Spleen (tissue), 11 donors: Measurements from ENCODE around the gene SNRPD3. TPM values are rescaled to one million over a fixed set of nuclear protein-coding genes. Genes with fewer than 3 reads are reported as not detected.

ENCODE experiments used
- DNase-seq: peaks from one replicate; pipeline ENCODE4 v3.0.0-alpha.2; 2020
- H3K27ac ChIP-seq, 8 donors: fragments of 200-600 bp; sonication (generic) in 7 of 8; 1 replicate in 4 of 8; 2 replicates in 4 of 8; pipeline versions ENCODE4 v1.5.0 to v1.8.0; 2016 to 2021; ENCODE audit warnings: inconsistent platforms in 4 of 8, mild to moderate bottlenecking in 4 of 8, moderate library complexity in 1 of 8
- H3K27me3 ChIP-seq, 7 donors: fragments of 200-600 bp; sonication (generic) in 6 of 7; replicated peaks in 1 of 7; 1 replicate in 4 of 7; 2 replicates in 3 of 7; pipeline versions ENCODE4 v1.5.0 to v1.8.0; 2016 to 2021; ENCODE audit warnings: inconsistent platforms in 3 of 7, mild to moderate bottlenecking in 1 of 7
- H3K36me3 ChIP-seq, 6 donors: fragments of 200-600 bp; sonication (generic) in 5 of 6; 1 replicate in 4 of 6; 2 replicates in 2 of 6; pipeline versions ENCODE4 v1.5.0 to v1.8.0; 2016 to 2021; ENCODE audit warnings: inconsistent platforms in 2 of 6
- H3K4me1 ChIP-seq, 6 donors: fragments of 200-600 bp; sonication (generic) in 5 of 6; 1 replicate in 3 of 6; 2 replicates in 3 of 6; pipeline versions ENCODE4 v1.5.0 to v1.8.0; 2016 to 2021; ENCODE audit warnings: inconsistent platforms in 3 of 6
- H3K4me3 ChIP-seq, 8 donors: fragments of 200-600 bp; sonication (generic) in 7 of 8; 1 replicate in 4 of 8; 2 replicates in 4 of 8; pipeline versions ENCODE4 v1.5.0 to v1.8.0; 2016 to 2021; ENCODE audit warnings: inconsistent platforms in 4 of 8, mild to moderate bottlenecking in 4 of 8, moderate library complexity in 2 of 8
- H3K9me3 ChIP-seq, 8 donors: fragments of 200-600 bp; sonication (generic) in 7 of 8; 1 replicate in 4 of 8; 2 replicates in 4 of 8; pipeline versions ENCODE4 v1.5.0 to v1.8.0; 2016 to 2021; ENCODE audit warnings: inconsistent platforms in 4 of 8
- POLR2A ChIP-seq, 3 donors: fragments of 450-650 bp; IDR thresholded peaks; one replicate each; pipeline ENCODE4 v1.5.1; 2017; ENCODE audit warnings: antibody characterized with exemption in 3 of 3, mild to moderate bottlenecking in 1 of 3
- POLR2AphosphoS5 ChIP-seq, 3 donors: sonication (generic); formaldehyde crosslinking; IDR thresholded peaks; one replicate each; pipeline ENCODE4 v1.5.1; 2017; ENCODE audit warnings: antibody characterized with exemption in 3 of 3
- WGBS, 5 donors: extraction: QIAGEN DNeasy Blood & Tissue Kit in 3 of 5; methylation state at CpG; one replicate each; pipeline versions ENCODE4 v1.1.5 to v1.1.7; 2013 to 2018; 5-methylcytosine and 5-hydroxymethylcytosine counted together
- intact Hi-C: fragments of 100-400 bp; cut with DNase I; formaldehyde crosslinking; loops from one replicate; pipeline ENCODE4 v1.15.0; 2023; ENCODE audit warnings: low total_unique reads
- polyA plus RNA-seq, 3 donors: library from polyadenylated mRNA; stranded (reverse); fragments of 200-250 nt; gene quantifications; one replicate each; pipeline ENCODE4 v1.2.1, GENCODE V29; 2013
- total RNA-seq, 7 donors: library from RNA; depleted of rRNA in 3 of 7; stranded (reverse); fragments of >200 nt in 3 of 7; fragmentation: NEBNext Ultra II Directional in 4 of 7; extraction: Animal tissue kit (Norgen Biotek cat#: 25700) in 4 of 7; gene quantifications; one replicate each; pipeline versions ENCODE4 v1.1.0 to v1.2.1, GENCODE V29; 2016 to 2021
- TF ChIP-seq, protein P1 (sequence below), 11 experiments: fragments of 200-600 bp in 7 of 11; fragments of 450-650 bp in 4 of 11; sonication (generic) in 4 of 11; IDR thresholded peaks in 8 of 11; conservative IDR thresholded peaks in 3 of 11; 1 replicate in 7 of 11; 2 replicates in 4 of 11; pipeline versions ENCODE4 v1.4.0 to v1.8.0; 2016 to 2021; ENCODE audit warnings: antibody characterized with exemption in 11 of 11, inconsistent platforms in 4 of 11, mild to moderate bottlenecking in 1 of 11
- donor health status: healthy with polysubstance abuse.
- donor health status: DM: no; HTN: no; CAD: no; lungs with moderate emphysema.
- donor health status: DM: no; HTN: no; CAD: no.
- donor health status: Bipolar disorder and iron deficiency.
- donor health status: healthy.
- donor health status: DM: no; HTN: no; CAD: no.
- donor health status: DM: yes; HTN: yes; CAD: no.

The SNRPD3 gene
- total and polyA plus RNA-seq, 10 donors = 52.0 to 142 (median 92.5) TPM

DNA sequence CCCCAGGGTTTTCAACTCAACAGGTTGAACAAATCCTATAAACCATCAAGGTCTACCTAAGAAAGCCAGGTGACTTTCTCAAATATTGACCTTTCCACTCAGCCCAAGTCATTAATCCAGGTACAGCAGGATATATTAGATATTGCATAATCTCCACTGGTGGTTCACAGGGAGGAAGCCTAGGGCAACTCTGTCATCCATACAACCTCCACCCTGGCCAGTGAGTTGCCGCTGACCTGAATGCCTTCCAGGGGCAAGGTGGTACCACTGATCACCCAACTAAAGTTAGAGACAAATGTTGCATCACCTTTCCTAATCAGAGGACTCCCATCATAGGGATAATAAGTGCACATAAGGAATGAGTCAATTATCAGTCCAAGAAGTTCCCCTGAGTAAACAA lies 23.7 kb upstream of the SNRPD3 start:
- DNase-seq = no peak
- WGBS, 5 donors = 91 to 100% (median 93%) methylated on average over 1 of the region's 1 CpG
- Histone ChIP-seq H3K4me1 (no peaks in the 10 kb centered on the region), H3K9me3 (no peaks in the 10 kb centered on the region), H3K36me3 (peaks cover 0 to 19% (median 0%) of the 10 kb centered on the region in 6 donors), H3K4me3 (no peak overlapping the region), H3K27me3 (no peaks in the 10 kb centered on the region), H3K27ac (no peak overlapping the region)
- TF ChIP-seq, protein P1, sequence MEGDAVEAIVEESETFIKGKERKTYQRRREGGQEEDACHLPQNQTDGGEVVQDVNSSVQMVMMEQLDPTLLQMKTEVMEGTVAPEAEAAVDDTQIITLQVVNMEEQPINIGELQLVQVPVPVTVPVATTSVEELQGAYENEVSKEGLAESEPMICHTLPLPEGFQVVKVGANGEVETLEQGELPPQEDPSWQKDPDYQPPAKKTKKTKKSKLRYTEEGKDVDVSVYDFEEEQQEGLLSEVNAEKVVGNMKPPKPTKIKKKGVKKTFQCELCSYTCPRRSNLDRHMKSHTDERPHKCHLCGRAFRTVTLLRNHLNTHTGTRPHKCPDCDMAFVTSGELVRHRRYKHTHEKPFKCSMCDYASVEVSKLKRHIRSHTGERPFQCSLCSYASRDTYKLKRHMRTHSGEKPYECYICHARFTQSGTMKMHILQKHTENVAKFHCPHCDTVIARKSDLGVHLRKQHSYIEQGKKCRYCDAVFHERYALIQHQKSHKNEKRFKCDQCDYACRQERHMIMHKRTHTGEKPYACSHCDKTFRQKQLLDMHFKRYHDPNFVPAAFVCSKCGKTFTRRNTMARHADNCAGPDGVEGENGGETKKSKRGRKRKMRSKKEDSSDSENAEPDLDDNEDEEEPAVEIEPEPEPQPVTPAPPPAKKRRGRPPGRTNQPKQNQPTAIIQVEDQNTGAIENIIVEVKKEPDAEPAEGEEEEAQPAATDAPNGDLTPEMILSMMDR (IDR thresholded peaks at IDR 0.05 in 8 of 11, conservative IDR thresholded peaks at IDR 0.05 in 3 of 11) = no peak
- TF ChIP-seq POLR2AphosphoS5 (IDR thresholded peaks at IDR 0.05) (no peak), POLR2A (IDR thresholded peaks at IDR 0.05) (no peak)
- intact Hi-C loops = no loop called here

GRCh38 chr22:24535348-24535747 lies 20.5 kb upstream of the SNRPD3 start:
- intact Hi-C loops = no loop called here
- Histone ChIP-seq H3K27ac (no peak overlapping the region), H3K9me3 (no peaks in the 10 kb centered on the region), H3K4me1 (peaks cover 0 to 1% (median 0%) of the 10 kb centered on the region in 6 donors), H3K4me3 (no peak overlapping the region), H3K36me3 (peaks cover 0 to 43% (median 10%) of the 10 kb centered on the region in 6 donors), H3K27me3 (no peaks in the 10 kb centered on the region)
- TF ChIP-seq POLR2A (IDR thresholded peaks at IDR 0.05) (no peak), POLR2AphosphoS5 (IDR thresholded peaks at IDR 0.05) (no peak)
- TF ChIP-seq, protein P1 (IDR thresholded peaks at IDR 0.05 in 8 of 11, conservative IDR thresholded peaks at IDR 0.05 in 3 of 11) = no peak
- whole genome bisulfite sequencing, 5 donors = 93 to 100% (median 98%) methylated on average over 4 of the region's 4 CpGs
- DNase-seq = no peak

- Histone ChIP-seq H3K4me3 (no peak overlapping the region), H3K27ac (no peak overlapping the region), H3K27me3 (no peaks in the 10 kb centered on the region), H3K4me1 (peaks cover 0 to 9% (median 0%) of the 10 kb centered on the region in 6 donors), H3K9me3 (no peaks in the 10 kb centered on the region), H3K36me3 (peaks cover 0 to 50% (median 17%) of the 10 kb centered on the region in 6 donors)
- intact Hi-C loops = no loop called here
- WGBS, 5 donors = 83 to 98% (median 92%) methylated on average over 3 of the region's 3 CpGs
- no peak for DNase-seq
- no peak for TF ChIP-seq POLR2A (IDR thresholded peaks at IDR 0.05)
- TF ChIP-seq, protein P1 (IDR thresholded peaks at IDR 0.05 in 8 of 11, conservative IDR thresholded peaks at IDR 0.05 in 3 of 11) = no peak
- no peak for TF ChIP-seq POLR2AphosphoS5 (IDR thresholded peaks at IDR 0.05)
Observed at GRCh38 chr22:24536089-24536488, 19.7 kb upstream of the SNRPD3 start.

- 88 to 98% (median 95%) methylated on average over 2 of the region's 2 CpGs for WGBS, 5 donors
Observed at GRCh38 chr22:24540470-24540869, 15.3 kb upstream of the SNRPD3 start.

More at GRCh38 chr22:24540470-24540869, 15.3 kb upstream of the SNRPD3 start:
- Histone ChIP-seq H3K27ac (no peak overlapping the region), H3K4me3 (no peak overlapping the region), H3K27me3 (no peaks in the 10 kb centered on the region), H3K9me3 (no peaks in the 10 kb centered on the region), H3K36me3 (peaks cover 7 to 94% (median 59%) of the 10 kb centered on the region in 6 donors), H3K4me1 (peaks cover 4 to 52% (median 20%) of the 10 kb centered on the region in 6 donors)
- DNase-seq = no peak
- no peak for TF ChIP-seq POLR2A (IDR thresholded peaks at IDR 0.05)
- TF ChIP-seq, protein P1 (IDR thresholded peaks at IDR 0.05 in 8 of 11, conservative IDR thresholded peaks at IDR 0.05 in 3 of 11) = no peak
- no peak for TF ChIP-seq POLR2AphosphoS5 (IDR thresholded peaks at IDR 0.05)
- intact Hi-C loops = no loop called here
